ENCODE measurements around the gene TNFRSF14. TPM values are rescaled to one million over a fixed set of nuclear protein-coding genes. Genes with fewer than 3 reads are reported as not detected.
A peak's percentile ranks its signal among the peaks of the same experiment; 100 is the strongest.

TNFRSF14 gene
- total and polyA plus RNA-seq, 9 of the 15 experiments (the other 6 are each of a cell fraction or from before 2014, with no cell fraction given): 0.11 to 2.3 (median 0.68) TPM; not detected in 2

DNA sequence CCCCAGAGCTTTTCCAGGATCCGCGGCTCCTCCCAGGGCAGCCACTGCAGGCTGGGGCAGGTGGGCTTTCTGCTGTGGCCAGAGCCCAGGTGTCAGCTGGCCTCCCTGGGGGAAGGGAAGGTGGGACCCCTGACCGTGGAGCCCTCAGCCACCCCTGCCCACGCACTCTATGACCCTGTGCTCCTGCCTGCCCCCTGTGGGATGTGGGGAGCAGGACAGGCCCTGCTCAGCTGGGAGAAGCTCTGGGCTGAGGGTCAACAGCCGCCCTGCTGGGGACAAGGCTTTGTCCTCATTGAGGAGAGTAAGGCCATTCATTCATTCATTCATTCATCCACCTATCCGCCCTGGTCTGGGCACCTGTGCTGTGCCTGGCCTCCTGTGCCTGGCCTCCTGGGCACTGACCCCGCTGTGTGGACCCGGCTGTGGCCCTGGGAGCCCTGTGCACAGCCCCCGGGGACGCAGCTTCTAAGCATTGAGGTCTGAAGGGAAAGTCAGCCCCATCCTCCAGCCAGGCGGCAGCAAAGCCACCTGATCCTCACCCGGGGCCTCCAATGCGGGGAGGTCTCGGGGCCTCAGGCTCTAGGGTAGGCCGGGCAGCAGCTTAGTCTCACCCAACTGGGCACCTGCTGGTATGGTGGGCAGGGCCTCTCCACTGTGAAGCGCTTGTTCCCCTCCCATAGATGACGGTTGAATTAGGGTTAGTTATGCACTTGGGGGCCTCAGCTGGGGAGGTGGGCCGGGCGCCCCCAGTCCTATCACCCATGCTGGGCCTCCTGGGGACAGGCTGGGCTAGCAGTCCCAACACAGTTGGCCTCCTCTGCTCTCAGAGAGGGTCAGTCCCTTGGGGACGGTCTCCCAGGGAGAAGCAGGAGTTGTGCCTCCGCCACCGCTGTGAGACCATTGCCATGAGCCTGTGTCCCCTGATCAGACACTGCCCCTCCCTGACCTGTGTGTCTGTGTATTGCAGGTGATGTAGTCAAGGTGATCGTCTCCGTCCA lies 6.0 kb downstream of the TNFRSF14 start:
- Histone ChIP-seq H3K79me2 (ENCODE audit: control insufficient read depth, insufficient read depth, low read length) (no peaks in the 10 kb centered on the region), H2AFZ (ENCODE audit: low read depth, low read length) (no peak overlapping the region), H3K4me2 (ENCODE audit: insufficient read depth, low read length) (no peak overlapping the region), H4K20me1 (replicated peaks; ENCODE audit: control insufficient read depth, insufficient read depth, low read length) (no peaks in the 10 kb centered on the region), H3K4me1 (replicated peaks in 1 of 2; ENCODE audit: control insufficient read depth in 2 of 2, insufficient read depth in 2 of 2, low read length in 2 of 2) (peaks cover 10 to 73% of the 10 kb centered on the region in 2 experiments; a peak in 4 of 5 replicates), H3K27me3 (ENCODE audit: control insufficient read depth in 2 of 2, insufficient read depth in 2 of 2, low read length in 2 of 2) (peaks cover 21 to 39% of the 10 kb centered on the region in 2 experiments), H3K27ac (ENCODE audit: extremely low read depth, low read depth, low read length) (no peak overlapping the region), H3K36me3 (ENCODE audit: control insufficient read depth, insufficient read depth, low read length) (no peaks in the 10 kb centered on the region), H3K9ac (ENCODE audit: insufficient read depth in 1 of 2, low read depth in 2 of 2, low read length in 2 of 2) (no peak overlapping the region), H3K9me1 (ENCODE audit: control insufficient read depth, insufficient read depth, low read length) (no peaks in the 10 kb centered on the region), H3K9me3 (replicated peaks; ENCODE audit: control insufficient read depth, insufficient read depth, low read depth, low read length) (no peaks in the 10 kb centered on the region), H3K4me3 (no peak overlapping the region)
- in situ Hi-C loops (cut with MboI) (no loop called here), intact Hi-C loops (cut with micrococcal nuclease) (no loop called here)
- BruUV-seq (replicated peaks): no TSS peak
- WGBS (ENCODE audit: insufficient coverage, low coverage, missing lambda C conversion rate): 52% methylated on average over 24 of the region's 24 CpGs
- ChIA-PET POLR2A (interaction anchor here (0.5 to 3.3 kb wide), 5 partner anchors 8 to 401 kb away, joined by 3 to 13 read pairs (median 4); partner anchors contain the start of genes PANK4 and PRXL2B), CTCF (ENCODE audit: low intra/inter-chr PET ratio) (interaction anchor here (0.6 kb wide), 2 partner anchors 14 to 23 kb away, joined by 3 read pairs; no protein-coding TSS in a partner anchor)
- FAIRE-seq: peak; percentile 26
- DNase-seq (ENCODE audit: extremely low read depth in 1 of 4, low spot score in 3 of 4): peak; percentile 56 to 69 (median 64)
- peak; percentile 77 for ATAC-seq
- no peak for TF ChIP-seq ZNF561 (CRISPR knock-in tag; conservative IDR thresholded peaks at IDR 0.05)
- no peak for TF ChIP-seq RBM25 (IDR thresholded peaks at IDR 0.05; ENCODE audit: low read depth, low read length, severe bottlenecking)
- TF ChIP-seq ZNF764 (CRISPR knock-in tag; IDR thresholded peaks at IDR 0.05; ENCODE audit: low read depth): no peak
- TF ChIP-seq ZFP1 (CRISPR knock-in tag; IDR thresholded peaks at IDR 0.05): no peak
- peak; percentile 46; the same call in 1 of the 2 replicates for TF ChIP-seq SAFB (IDR thresholded peaks at IDR 0.05; ENCODE audit: borderline replicate concordance, low read depth, low read length)
- TF ChIP-seq, protein P1, sequence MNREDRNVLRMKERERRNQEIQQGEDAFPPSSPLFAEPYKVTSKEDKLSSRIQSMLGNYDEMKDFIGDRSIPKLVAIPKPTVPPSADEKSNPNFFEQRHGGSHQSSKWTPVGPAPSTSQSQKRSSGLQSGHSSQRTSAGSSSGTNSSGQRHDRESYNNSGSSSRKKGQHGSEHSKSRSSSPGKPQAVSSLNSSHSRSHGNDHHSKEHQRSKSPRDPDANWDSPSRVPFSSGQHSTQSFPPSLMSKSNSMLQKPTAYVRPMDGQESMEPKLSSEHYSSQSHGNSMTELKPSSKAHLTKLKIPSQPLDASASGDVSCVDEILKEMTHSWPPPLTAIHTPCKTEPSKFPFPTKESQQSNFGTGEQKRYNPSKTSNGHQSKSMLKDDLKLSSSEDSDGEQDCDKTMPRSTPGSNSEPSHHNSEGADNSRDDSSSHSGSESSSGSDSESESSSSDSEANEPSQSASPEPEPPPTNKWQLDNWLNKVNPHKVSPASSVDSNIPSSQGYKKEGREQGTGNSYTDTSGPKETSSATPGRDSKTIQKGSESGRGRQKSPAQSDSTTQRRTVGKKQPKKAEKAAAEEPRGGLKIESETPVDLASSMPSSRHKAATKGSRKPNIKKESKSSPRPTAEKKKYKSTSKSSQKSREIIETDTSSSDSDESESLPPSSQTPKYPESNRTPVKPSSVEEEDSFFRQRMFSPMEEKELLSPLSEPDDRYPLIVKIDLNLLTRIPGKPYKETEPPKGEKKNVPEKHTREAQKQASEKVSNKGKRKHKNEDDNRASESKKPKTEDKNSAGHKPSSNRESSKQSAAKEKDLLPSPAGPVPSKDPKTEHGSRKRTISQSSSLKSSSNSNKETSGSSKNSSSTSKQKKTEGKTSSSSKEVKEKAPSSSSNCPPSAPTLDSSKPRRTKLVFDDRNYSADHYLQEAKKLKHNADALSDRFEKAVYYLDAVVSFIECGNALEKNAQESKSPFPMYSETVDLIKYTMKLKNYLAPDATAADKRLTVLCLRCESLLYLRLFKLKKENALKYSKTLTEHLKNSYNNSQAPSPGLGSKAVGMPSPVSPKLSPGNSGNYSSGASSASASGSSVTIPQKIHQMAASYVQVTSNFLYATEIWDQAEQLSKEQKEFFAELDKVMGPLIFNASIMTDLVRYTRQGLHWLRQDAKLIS (CRISPR knock-in tag; IDR thresholded peaks at IDR 0.05): no peak
- TF ChIP-seq PTRF (tag; IDR thresholded peaks at IDR 0.05): no peak
- TF ChIP-seq CREB1 (IDR thresholded peaks at IDR 0.05): no peak
- 0 out of 2 replicates have a peak, but pooled peaks have one; percentile 28 for TF ChIP-seq CREB1 (CRISPR knock-in tag; IDR thresholded peaks at IDR 0.05)
- no peak for TF ChIP-seq SIRT6 (IDR thresholded peaks at IDR 0.05; ENCODE audit: low read depth, low read length)
- no peak for TF ChIP-seq ASH1L (IDR thresholded peaks at IDR 0.05; ENCODE audit: borderline replicate concordance, low read depth, partially characterized antibody)
- no peak for TF ChIP-seq PYGO2 (tag; IDR thresholded peaks at IDR 0.05)
- TF ChIP-seq, protein P2, sequence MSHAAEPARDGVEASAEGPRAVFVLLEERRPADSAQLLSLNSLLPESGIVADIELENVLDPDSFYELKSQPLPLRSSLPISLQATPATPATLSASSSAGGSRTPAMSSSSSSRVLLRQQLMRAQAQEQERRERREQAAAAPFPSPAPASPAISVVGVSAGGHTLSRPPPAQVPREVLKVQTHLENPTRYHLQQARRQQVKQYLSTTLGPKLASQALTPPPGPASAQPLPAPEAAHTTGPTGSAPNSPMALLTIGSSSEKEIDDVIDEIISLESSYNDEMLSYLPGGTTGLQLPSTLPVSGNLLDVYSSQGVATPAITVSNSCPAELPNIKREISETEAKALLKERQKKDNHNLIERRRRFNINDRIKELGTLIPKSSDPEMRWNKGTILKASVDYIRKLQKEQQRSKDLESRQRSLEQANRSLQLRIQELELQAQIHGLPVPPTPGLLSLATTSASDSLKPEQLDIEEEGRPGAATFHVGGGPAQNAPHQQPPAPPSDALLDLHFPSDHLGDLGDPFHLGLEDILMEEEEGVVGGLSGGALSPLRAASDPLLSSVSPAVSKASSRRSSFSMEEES (CRISPR knock-in tag; IDR thresholded peaks at IDR 0.05): no peak
